Right lobe of liver (tissue), 6 donors: ENCODE data around the gene ZNF524. TPM values are rescaled to one million over a fixed set of nuclear protein-coding genes. Genes with fewer than 3 reads are reported as not detected.

ENCODE experiments used
- ATAC-seq, 4 donors: fragments of 200-7000 bp; cut with Tn5 transposase; one replicate each; pipeline ENCODE4 v1.9.1; 2020; ENCODE audit warnings: mild to moderate bottlenecking in 4 of 4, moderate library complexity in 4 of 4
- DNase-seq, 3 donors: peaks; one replicate each; pipeline ENCODE4 v3.0.0-alpha.2; 2020
- H3K27ac ChIP-seq, 3 donors: fragments of 200-600 bp; one replicate each; pipeline ENCODE4 v1.8.0; 2022
- H3K27me3 ChIP-seq, 2 donors: fragments of 200-600 bp; one replicate each; pipeline ENCODE4 v1.8.0; 2022
- H3K36me3 ChIP-seq, 4 donors: fragments of 200-600 bp; sonication (generic) in 1 of 4; one replicate each; pipeline versions ENCODE4 v1.5.1 to v1.8.0; 2017 to 2022; ENCODE audit warnings: control low read depth in 1 of 4
- H3K4me1 ChIP-seq, 4 donors: fragments of 200-600 bp; sonication (generic) in 1 of 4; one replicate each; pipeline versions ENCODE4 v1.5.1 to v1.8.0; 2017 to 2022; ENCODE audit warnings: control low read depth in 1 of 4
- H3K4me3 ChIP-seq, 3 donors: fragments of 200-600 bp; one replicate each; pipeline ENCODE4 v1.8.0; 2022
- H3K9me3 ChIP-seq, 4 donors: fragments of 200-600 bp; sonication (generic) in 1 of 4; one replicate each; pipeline versions ENCODE4 v1.5.1 to v1.8.0; 2017 to 2022; ENCODE audit warnings: control low read depth in 1 of 4
- CTCF ChIP-seq, 4 donors: fragments of 200-600 bp in 3 of 4; fragments of 450-650 bp in 1 of 4; IDR thresholded peaks; one replicate each; pipeline versions ENCODE4 v1.5.1 to v1.8.0; 2016 to 2022; ENCODE audit warnings: antibody characterized with exemption in 4 of 4, mild to moderate bottlenecking in 2 of 4
- POLR2A ChIP-seq: fragments of 450-650 bp; IDR thresholded peaks from one replicate; pipeline ENCODE4 v1.6.1; 2017; ENCODE audit warnings: antibody characterized with exemption, mild to moderate bottlenecking
- WGBS: methylation state at CpG from one replicate; pipeline ENCODE4 v1.1.6; 2018; ENCODE audit warnings: low coverage, low lambda C conversion rate; ENCODE audit not compliant: insufficient coverage; ENCODE audit errors: missing lambda C conversion rate; 5-methylcytosine and 5-hydroxymethylcytosine counted together
- intact Hi-C, 2 donors: fragments of 100-400 bp; cut with DNase I; formaldehyde crosslinking; loops; one replicate each; pipeline versions ENCODE4 v1.11.2 to v1.14.1; 2022
- total RNA-seq, 6 experiments: library from RNA; depleted of rRNA in 2 of 6; stranded (reverse); fragments of >200 nt in 2 of 6; fragmentation: NEBNext Ultra II Directional in 3 of 6; extraction: Animal tissue kit (Norgen Biotek cat#: 25700) in 3 of 6; gene quantifications; one replicate each; pipeline versions ENCODE4 v1.1.0 to v1.2.4, GENCODE V29; 2016 to 2023
- donor health status: DM: no; HTN: yes; CAD: no.
- donor health status: DM: no; HTN: no; CAD: no.
- donor health status: DM: no; HTN: no; CAD: no.
- donor health status: DM: no; HTN: yes; CAD: no.
- donor health status: DM: no; HTN: yes; CAD: no.

Gene ZNF524
- total RNA-seq, 6 experiments from 2014 or later, result 8.2 to 21.0 (median 11.3) TPM

DNA sequence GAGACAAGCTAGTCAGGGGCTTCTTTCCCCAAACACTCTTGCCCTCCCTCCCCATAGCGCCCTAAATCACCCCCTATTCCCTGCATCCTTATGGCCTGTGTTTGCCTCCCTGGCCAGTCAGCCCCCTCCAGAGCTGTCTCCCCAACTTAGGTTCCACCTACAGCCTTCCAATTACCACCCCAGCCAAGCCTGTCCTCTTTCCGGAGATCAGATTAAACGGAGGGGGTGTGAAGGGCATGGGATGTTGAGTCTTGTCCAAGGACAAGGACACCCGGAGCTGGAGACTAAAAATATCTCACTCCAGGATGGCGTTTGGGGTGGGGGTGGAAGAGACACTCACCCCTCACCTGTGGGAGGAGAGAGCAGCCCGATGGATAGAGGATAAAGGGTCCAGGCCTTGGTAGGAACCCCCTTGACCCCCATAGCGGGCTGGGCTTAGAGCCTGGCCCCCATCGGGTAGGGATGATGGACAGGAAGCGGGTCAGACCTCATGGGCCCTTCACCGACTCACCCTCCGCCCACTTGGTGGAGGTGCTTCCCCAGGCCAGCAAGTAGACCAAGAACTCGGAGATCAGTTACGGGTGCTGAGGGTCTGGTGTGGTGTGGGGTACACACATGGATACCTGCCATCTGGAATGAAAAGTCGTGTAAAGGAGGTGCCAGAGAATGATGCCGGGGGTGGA is 11.4 kb downstream of the ZNF524 start:
- ATAC-seq (no peak), DNase-seq (no peak)
- Histone ChIP-seq H3K4me3 (no peak overlapping the region), H3K9me3 (no peaks in the 10 kb centered on the region), H3K27ac (no peak overlapping the region), H3K36me3 (peaks cover 0 to 13% (median 0%) of the 10 kb centered on the region in 4 donors), H3K27me3 (no peaks in the 10 kb centered on the region), H3K4me1 (peaks cover 0 to 5% (median 3%) of the 10 kb centered on the region in 4 donors)
- intact Hi-C loops, result no loop called here
- no peak for TF ChIP-seq POLR2A
- no peak for TF ChIP-seq CTCF (IDR thresholded peaks at IDR 0.05)
- WGBS, result 77% methylated on average over 12 of the region's 15 CpGs

DNA sequence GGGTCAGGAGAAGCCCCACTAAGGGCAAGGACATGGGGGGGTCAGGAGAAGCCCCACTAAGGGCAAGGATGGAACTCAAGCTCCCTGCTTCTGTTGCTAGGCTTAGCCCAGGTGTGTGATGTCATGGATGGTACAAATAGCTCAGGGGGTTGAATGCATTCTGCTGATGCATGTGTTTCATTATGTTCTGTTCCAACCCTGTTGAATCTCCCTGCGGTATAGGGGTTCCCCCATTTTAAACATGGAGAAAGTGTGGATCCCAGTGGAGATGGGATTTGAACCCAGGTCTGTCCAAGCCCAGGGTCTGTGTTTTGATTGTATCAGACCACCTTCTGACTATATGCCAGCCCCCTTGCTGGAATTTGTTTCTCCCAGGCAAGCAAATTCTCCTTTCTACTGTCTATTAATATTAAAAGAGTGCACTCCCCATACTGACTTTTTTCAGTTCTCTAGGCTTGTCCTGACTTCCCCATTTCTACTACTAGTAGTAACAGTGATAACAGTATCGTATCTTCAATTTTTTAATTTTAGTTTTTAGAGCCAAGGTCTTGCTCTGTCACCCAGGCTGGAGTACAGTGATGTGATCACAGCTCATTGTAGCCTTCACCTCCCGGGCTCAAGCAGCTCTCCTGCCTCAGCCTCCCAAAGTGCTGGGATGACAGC is 12.0 kb downstream of the ZNF524 start:
- intact Hi-C loops, result no loop called here
- H3K4me1 ChIP-seq, result no peaks in the 10 kb centered on the region
- H3K27ac ChIP-seq, result no peak overlapping the region
- DNase-seq, result no peak
- peaks cover 0 to 14% (median 0%) of the 10 kb centered on the region in 4 donors for H3K36me3 ChIP-seq
- H3K9me3 ChIP-seq, result no peaks in the 10 kb centered on the region
- H3K27me3 ChIP-seq, result no peaks in the 10 kb centered on the region
- WGBS, result 66% methylated on average over 3 of the region's 3 CpGs
- H3K4me3 ChIP-seq, result no peak overlapping the region
- TF ChIP-seq POLR2A (no peak), CTCF (IDR thresholded peaks at IDR 0.05) (no peak)
- no peak for ATAC-seq

DNA sequence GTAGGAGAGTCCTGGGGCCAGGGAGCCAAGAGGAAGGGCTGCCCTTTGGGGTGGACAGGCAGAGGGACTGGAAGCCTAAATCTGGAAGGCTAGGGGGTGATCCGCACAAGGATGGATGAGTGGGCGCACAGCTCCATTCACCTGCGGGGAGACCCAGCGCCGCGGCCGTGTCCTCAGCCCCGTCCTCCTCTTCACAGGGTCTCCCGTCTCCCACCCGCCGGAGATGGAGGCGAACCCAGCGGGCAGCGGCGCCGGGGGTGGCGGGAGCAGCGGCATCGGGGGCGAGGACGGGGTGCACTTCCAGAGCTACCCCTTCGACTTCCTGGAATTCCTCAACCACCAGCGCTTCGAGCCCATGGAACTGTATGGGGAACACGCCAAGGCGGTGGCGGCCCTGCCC is 13.3 kb downstream of the ZNF524 start:
- Histone ChIP-seq H3K4me1 (no peaks in the 10 kb centered on the region), H3K9me3 (no peaks in the 10 kb centered on the region), H3K27ac (no peak overlapping the region), H3K4me3 (no peak overlapping the region), H3K27me3 (no peaks in the 10 kb centered on the region), H3K36me3 (peaks cover 0 to 14% (median 0%) of the 10 kb centered on the region in 4 donors)
- TF ChIP-seq CTCF (IDR thresholded peaks at IDR 0.05) (no peak), POLR2A (no peak)
- DNase-seq (no peak), ATAC-seq (no peak)
- intact Hi-C loops, result no loop called here
- WGBS, result 100% methylated on average over 3 of the region's 27 CpGs

- H3K27me3 ChIP-seq, result no peaks in the 10 kb centered on the region
- H3K36me3 ChIP-seq, result peaks cover 0 to 14% (median 0%) of the 10 kb centered on the region in 4 donors
- no peaks in the 10 kb centered on the region for H3K9me3 ChIP-seq
- H3K4me3 ChIP-seq, result no peak overlapping the region
- no peaks in the 10 kb centered on the region for H3K4me1 ChIP-seq
- no peak for TF ChIP-seq CTCF (IDR thresholded peaks at IDR 0.05)
- TF ChIP-seq POLR2A, result no peak
- no peak overlapping the region for H3K27ac ChIP-seq
- DNase-seq (no peak), ATAC-seq (no peak)
- intact Hi-C loops, result no loop called here
- WGBS, result 87% methylated on average over 10 of the region's 75 CpGs
Observed at GRCh38 chr19:55613930-55614710, 14.0 kb downstream of the ZNF524 start.
